Measurements from ENCODE around the gene PTPRC.
A peak's percentile ranks its signal among the peaks of the same experiment; 100 is the strongest.

Gene PTPRC

DNA sequence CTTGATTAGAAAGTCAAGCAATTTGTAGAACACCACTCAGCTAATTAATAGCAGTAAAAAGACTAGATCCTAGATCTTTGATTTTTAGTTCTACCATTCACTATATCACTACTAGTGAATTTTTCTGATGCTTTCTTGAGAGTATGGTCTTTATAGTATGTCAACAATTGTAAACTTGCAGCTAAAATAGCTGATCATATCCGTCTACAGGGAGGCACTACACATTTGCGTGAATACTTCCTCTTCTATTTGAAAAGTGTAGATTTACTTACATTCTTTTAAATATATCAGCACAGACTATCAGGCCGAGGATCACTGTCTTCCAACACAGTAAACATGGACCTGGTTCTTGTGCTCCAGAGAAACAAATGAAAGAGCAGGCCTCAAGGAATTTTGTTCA is 18.6 kb upstream of the PTPRC start:
- DNase-seq (ENCODE audit: low read depth) = no peak

DNA sequence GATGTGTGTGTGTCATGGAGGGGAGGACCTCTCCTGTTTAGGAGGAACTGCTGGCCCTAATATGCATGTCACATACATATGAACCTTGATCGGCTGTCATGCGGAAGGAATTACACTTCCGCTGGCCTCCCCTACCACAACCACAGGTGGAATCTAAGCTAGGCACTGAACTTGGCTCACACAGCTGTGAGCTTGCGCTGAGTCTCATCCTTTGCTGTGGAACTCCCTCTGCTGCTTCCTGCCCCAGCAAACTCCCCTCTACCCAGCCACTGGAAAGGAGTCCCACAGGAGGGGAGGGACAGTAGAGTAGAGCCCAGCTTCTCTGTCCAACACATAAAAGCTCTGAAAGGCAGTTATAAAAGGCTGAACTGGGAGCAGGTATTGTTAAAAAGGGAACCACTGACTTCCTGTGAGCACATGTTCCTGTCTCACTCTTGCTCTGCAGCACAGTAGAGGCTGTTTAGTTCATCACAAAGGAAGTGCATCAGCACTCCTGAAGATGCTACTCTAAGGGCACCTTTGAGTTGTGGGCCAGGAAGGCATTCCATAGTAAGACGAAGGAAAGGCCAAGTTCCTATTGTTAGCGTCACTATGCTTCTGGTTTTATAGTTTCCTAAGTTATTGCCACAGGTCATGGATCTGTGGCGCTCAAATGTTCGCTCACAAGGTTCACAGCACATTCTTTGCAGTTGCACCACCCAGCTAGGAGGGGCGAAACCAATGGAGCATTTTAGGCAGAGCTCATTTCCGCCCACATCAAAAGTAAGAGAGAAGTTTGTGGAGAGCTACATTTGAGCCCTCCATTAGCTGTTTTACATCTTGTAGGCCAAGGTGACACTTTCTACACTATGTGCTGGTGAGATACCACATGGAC is 17.7 kb upstream of the PTPRC start:
- DNase-seq (ENCODE audit: low read depth) = peak; percentile 48

DNA sequence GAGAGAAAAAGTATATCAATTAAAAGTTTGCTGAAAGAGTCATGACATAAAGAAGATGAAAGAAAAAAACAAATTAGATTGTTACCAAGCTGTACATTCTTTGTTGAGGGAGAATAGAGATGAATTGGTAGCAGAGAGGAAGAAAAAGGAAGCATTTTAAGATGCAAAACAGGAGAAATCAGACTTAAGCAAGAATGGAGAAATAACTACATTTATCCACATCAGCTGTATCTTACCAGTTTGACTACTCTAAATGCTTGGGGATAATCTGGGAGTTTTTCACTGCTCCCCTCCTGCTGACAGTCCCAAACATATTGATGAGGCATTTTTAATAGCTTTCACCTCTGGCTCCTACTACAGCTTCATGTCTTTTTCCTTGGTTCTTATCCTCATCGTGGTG is 16.8 kb upstream of the PTPRC start:
- DNase-seq (ENCODE audit: low read depth) = no peak

DNA sequence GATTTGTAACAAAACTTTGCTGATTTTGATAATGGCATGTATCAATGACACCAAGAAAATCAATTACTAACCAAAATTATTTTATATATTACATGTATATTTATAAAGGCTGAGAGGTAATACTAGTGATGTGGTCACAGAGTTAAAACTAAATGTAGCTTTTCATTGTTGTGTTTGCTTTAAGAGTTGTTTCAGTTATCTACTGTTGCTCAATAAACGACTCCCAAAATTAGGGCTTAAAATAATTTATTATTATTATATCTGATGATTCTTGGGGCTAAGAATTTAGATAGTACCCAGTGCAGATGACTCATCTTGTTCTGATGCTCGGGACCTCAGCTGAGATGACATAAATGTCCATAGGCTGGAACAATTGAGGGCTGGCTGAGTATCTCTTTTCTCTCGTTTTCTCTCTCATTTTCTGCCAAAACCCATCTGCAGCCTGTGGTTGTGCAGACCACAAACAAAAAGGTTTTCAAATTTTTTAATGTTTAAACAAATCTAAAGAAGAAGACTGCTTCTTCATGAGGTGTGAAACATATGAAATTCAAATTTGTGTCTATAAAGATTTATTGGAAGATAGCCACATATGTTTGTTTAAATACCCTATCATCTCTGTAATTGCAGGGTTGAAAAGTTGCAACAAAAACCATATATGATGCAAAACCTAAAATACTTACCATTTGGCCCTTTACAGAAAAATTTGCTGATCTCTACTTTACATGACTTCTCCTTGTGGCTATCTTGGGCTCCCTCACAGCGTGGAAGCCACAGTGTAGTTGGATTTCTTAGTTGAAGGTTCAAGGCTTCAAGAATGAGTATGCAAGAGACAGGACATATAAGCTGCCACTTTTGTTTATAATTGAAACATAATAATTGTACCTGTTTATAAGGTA is 14.8 kb upstream of the PTPRC start:
- DNase-seq (ENCODE audit: low read depth) = no peak

DNA sequence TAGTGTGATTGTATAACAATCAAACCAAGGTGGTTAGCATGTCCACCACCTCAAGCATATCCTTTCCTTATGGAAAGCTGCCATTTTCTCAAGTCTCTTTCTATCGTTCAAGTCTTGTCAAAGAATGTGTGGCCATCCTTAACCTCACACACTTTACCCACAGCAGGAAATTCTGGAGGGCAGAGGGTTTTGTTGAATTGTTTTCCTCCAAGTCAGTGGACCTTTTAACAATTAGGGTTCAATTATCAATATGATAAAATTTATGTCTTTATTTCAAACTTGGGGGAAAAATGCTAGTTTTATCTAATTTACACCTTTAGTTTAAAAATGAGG is 14.2 kb upstream of the PTPRC start:
- DNase-seq (ENCODE audit: low read depth) = no peak

DNA sequence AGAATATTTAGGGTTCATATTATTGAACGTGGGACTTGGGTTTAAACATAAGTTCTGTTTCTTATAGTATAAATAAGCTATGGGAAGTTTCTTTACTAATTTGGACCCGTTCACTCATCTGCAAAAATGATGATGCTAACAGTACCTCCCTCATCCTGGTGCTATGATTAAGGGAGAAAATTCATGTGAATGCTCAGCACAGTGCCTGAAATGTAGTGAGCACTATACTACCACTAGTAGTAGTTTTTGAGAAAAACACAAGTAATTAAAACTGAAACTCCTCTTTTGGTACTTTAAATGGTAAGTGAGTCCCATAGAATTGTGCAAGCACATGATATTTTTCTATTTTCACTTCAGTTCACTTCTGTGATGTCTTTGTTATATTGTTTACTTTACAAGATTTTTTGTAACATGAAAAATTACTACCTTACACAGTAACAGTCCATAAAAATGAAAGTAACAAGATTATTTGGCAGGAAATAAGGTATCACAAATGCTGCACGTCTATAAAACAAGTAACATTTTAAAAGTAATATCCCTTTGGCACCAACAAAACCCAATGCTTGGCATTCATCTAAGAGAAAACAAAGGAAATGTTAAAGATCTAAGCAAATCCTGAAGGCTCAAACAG is 11.3 kb upstream of the PTPRC start:
- no peak for DNase-seq (ENCODE audit: low read depth)

DNA sequence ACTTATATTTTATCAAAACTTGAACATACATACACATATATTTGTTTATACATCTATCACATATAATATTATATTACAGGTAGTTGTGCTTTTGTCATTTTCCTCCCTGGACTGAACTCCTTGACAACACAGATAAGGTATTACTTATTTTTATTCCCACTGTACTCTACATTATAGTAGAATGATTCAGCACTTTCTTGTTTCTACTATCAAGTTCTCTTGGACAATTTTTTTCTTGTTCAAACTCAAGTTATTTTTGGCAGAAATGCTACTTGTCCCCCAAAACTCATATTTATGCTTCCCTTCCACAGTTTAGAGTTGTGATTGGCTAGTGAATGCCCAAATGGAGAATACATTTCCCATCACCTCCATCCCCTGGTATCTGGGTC is 10.8 kb upstream of the PTPRC start:
- no peak for DNase-seq (ENCODE audit: low read depth)

DNA sequence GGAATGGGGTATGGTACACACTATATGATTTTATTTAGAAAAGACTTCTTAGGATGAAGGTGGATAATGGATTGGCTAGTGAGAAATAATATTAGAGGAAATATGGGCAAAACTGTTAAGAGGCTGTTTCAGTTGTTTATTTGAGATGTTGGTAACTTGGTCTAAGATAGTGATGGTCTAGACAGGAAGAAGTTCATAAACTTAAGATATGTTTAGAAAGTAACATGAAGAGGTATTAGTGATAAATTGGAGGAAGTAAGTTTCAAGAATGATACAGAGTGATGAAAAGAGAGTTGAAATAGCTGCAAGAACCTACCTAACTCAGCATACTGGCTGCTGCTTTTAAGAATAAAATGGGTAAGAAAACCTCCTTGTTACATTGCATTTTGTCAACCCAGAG is 9.2 kb upstream of the PTPRC start:
- DNase-seq (ENCODE audit: low read depth) = no peak

DNA sequence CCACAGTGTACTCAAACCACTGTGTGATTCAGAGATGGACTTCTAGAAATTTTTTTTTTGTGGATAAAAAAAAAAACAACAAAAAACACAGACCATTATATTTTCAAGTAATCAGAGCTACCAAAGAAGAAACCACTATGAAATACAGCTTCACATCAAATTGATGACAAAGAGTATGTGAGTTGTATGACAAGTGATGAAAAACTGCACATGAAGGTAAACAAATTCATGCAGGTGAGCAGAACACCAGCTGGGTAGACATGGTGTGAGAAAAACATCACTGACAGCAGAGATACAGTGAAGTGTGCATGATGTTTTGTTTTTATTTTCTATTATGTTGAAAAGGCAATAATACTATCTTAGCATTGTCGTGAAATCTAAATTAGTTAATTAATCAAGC is 8.0 kb upstream of the PTPRC start:
- no peak for DNase-seq (ENCODE audit: low read depth)

DNA sequence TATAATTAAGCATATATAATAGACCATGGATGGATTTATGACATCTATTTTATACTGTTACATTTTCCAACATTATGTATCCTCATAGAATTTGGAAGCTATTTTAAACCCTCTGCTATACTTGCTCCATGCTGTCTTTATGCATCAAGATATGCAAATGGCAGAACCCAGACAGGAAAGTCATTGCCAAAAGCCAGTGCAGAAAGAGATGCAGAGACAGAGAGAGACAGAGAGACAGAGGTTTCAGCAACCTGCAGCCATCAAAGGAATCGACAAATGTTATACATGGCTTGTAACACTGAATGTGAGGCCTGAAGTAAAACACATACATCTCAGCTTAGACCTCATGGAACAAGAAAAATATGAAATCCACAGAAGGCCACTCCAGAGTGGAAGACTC is 7.5 kb upstream of the PTPRC start:
- DNase-seq (ENCODE audit: low read depth) = no peak

DNA sequence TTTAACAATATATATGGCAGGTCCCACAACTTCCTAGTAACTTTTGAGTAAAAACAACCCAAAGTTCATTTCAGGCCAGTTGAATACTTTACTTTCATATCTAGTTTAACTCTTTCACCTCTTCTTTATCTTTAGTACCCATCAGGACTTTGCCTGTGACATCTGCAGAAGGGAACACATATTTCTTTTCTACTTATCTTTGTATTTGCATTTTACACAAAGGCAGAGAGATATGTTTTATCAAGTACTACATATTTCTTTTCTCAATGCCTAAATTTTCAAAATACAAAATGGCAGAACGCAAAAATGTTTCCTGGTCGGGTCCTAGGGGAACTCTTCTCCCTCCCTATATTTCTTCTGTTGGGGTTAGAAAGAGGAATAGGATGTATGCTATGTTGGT is 6.8 kb upstream of the PTPRC start:
- DNase-seq (ENCODE audit: low read depth) = no peak

DNA sequence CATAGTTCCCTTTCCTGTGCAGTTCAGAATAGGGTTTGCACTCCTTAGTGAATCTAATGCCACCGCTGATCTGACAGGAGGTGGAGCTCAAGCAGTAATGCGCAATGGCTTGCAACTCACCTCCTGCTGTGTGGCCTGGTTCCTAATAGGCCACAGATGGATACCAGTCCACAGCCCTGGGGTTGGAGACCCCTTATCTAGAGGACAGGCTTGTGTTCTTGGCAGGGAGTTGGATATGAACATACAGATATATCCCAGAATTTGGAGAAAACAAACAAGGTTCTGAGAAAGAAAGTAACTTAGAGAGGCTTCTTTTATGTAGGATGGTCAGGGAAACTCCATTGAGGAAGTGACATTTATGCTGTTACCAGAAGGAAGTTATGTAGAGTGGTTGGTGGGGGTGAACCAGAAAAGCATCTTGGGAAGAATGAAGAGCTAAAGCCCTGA is 5.1 kb upstream of the PTPRC start:
- DNase-seq (ENCODE audit: low read depth) = no peak

DNA sequence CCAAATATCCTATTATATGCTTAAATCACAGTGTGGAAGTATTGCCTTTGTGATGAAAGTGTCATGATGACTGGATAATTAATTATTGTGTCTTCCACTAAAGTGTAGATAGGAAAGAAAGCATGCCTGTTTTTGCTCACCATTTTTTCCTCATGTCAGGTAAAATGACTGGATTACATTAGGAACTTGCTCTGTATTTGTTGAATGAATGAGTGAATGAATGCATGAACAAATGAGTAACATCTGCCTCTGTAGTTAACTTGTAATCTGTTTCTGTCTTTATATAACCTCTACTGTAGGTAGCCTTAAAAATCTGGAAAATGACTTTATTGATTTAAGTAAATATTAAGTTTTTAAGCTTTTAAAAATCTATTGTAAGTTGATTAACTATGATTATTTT is 2.9 kb upstream of the PTPRC start:
- no peak for DNase-seq (ENCODE audit: low read depth)

DNA sequence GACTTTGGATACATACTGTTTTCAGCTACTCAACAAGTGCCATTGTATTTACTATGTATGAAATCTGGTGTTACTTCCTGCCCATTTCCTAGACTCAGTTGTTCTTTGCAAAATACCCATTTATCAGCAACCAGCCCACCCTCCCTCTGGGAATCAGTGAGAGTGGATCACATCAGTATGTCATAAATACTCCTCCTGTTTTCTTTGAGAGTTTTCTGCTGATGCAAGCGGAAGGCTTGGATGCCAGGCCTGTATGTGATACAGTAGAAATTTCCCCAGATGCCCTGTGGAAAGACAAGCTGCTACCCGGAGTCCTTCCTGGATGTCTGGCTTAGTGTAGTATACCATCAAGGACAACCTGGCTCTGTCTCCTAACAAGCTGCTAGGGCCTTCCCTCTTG is 2.4 kb upstream of the PTPRC start:
- no peak for DNase-seq (ENCODE audit: low read depth)

DNA sequence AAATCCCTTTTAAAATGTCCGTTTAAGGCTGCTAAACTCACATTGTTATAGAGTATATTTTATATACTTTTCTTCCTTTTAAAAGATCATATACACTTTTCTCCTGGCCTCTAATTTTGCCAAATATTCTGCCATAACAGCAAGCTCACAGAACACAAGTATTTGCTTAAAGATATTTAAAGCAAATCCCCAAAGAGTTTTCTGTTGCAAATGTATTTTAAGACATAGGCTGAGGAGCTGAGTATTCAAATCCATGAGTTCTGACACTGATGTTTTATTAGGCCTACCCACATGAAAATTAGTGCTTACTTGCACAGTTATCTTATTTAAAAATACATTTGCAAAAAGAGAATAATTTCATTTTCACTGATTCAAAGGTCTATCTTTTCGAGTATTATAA is 1.7 kb upstream of the PTPRC start:
- no peak for DNase-seq (ENCODE audit: low read depth)

DNA sequence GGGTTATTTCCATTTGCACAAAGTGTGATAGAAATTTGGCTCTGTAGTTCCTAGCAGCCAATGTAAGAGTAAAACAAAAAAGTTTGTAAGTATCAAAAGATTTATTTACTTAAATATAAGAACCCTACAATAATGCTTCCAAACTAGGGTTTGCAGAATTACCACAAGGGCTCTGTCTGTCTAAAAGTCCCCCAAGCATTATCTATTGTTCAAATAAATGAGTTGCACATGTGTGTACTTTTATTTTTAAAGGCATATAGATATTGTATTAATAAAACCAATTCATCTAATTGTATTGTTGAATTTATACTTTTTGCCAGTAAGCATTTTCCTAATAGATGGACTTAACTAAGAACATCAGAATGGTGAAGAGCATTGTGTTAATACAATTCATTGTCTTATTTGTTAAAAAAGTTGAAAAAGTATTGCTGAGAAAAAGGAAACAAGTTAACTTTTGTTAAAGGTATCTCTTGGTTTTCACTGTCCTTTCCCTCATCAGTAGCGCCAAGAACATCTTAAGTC is 863 bp upstream of the PTPRC start:
- DNase-seq (ENCODE audit: low read depth) = no peak

DNA sequence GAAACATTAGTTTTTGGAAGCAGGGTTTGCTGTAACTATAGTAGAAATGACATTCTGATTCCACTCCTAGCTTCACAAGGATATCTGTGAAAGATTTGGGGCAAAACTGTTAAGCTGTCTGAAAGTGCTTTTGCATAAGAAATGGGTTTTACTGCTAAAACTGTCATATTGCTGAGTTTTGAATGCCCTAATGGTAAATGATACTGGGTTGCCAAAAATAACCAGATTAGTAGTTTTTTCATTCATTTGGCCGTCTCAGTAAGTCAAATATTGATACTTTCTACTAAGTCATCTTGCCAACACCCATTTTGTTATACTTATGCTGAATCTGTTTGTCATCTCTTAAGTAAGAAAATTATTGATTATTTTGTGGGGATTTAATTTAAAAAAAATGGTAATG is 399 bp upstream of the PTPRC start:
- DNase-seq (ENCODE audit: low read depth) = no peak

DNA sequence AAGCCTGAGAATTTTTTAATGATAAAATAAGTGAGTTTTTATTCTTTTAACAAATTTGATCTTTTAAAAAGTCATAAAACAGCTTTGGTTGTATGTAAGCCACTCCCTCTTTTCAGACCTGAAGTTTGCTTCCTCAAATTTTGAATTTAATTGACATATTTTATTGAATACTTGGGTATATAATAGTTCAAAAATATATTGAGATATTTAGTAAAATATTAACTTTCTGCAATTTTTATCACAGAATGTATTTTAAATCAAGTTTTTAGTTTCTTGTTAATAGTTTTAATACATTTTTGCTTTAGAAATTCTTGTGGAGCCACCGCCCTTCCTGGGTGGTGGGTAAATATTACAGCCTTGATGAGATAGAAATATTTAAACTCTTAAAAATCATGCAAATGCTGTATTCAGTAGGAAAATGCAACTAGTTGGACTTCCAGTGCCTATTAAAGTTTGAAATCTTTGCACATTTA is 867 bp downstream of the PTPRC start:
- DNase-seq (ENCODE audit: low read depth) = no peak

DNA sequence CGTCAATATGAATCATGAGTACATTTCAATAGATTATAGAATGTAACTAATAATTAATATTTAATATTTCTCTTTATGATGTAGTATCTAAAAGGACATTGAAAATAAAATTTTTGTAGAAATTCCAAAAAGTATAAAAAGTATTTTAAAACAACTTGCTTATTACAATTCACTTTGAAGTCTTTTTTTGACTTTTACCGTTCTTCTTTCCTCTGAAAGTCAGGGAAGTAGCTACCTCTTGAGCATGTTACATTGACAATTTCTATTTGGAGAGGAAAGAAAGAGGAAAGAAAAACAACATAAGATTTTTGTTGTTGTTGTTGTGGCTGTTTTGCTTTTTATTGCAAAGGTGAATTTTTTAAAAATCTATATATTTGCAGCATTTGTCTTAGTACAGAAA is 1.3 kb downstream of the PTPRC start:
- no peak for DNase-seq (ENCODE audit: low read depth)

DNA sequence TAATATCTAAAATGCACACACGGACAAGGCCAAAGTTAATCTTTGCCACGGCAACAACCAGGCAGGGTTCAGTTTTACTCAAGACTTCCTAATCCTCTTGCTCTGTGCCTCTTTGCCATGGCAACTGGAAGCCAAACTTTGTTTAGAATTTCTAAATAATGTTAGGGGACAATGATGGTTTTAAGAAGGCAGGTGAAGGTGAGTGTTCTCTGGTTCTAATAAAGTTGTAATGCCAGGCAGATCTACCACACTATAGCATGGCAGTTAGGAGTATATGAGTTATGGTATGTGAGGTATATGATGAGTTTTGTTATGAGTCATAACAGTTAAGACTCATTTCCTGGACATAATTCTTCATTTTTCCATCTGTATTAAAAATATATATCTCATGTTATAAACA is 2.7 kb downstream of the PTPRC start:
- DNase-seq (ENCODE audit: low read depth) = no peak

DNA sequence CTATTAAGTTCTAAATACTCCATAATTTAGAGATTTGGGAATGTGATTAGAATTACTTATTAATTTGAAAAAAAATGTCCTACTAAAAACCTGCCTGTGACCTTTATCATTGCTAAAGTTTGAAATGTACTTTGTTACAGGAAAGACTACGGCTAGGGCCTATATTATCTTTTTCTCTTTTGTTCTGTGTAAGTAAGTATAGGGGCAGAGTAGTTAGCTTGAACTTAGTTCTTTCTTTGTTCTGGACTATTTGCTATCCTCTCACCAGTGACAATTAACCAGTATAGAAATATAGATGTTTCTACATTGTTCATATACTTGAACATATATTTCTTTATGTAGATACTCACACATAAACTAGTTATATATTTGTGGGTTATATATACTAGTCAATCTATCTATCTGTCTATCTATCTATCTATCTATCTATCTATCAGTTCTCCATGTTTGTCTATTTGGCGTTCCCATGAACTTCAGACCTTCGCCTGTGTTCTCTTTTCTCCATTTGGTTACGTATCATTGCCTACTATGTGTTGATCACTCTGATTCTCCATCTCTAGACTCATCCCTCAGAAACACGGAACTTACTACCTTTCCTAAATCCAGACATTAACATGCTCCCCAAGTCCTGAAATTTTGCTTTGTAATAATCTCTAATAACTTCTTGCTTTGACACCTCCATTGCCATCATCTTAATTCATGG is 3.3 kb downstream of the PTPRC start:
- DNase-seq (ENCODE audit: low read depth) = no peak

DNA sequence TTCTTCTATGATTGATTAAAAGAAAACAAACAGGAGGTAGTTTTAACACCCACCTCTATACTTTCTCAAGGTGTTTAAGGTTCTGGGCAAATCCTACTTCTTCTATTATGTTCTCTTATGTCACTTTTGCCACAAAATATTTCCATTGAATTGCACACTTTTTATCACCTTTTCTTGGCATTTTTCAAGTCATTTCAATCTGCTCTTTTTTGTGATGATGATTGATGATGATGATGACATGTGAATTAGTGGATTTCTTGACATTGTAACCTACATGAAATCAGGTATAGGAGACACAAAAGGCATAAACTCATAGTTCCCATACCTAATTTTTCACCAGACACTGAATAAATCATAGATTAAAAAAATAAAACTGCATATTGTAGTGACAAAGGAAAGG is 4.1 kb downstream of the PTPRC start:
- no peak for DNase-seq (ENCODE audit: low read depth)
